HEK293 (cell line): ENCODE results near the gene TOM1L2.

ENCODE experiments used
- CTCF ChIA-PET: fragments of 350-600 bp; formaldehyde crosslinking; extraction: SDS; loops from one replicate; lab custom pipeline; 2021; ENCODE audit warnings: antibody characterized with exemption; lab: Yijun Ruan, JAX
- POLR2A ChIA-PET: fragments of 300-600 bp; formaldehyde crosslinking; extraction: SDS; loops from one replicate; lab custom pipeline; 2020; ENCODE audit warnings: antibody characterized with exemption, inconsistent platforms; lab: Yijun Ruan, JAX
- H3K27ac ChIP-seq: fragments of 200-500 bp; sonication (Bioruptor generic); 2 replicates; pipeline ENCODE4 v1.5.1; 2014; ENCODE audit warnings: low read depth, low read length, control low read depth, inconsistent platforms; ENCODE audit errors: extremely low read depth
- H3K36me3 ChIP-seq, 2 experiments: fragments of 200-500 bp in 1 of 2; sonication (Bioruptor generic) in 1 of 2; 1 replicate in 1 of 2; 2 replicates in 1 of 2; pipeline ENCODE4 v1.5.1; 2014 to 2017; ENCODE audit warnings: inconsistent platforms in 2 of 2, low read length in 2 of 2; ENCODE audit not compliant: control insufficient read depth in 2 of 2, insufficient read depth in 1 of 2
- H3K4me1 ChIP-seq: fragments of 200-500 bp; sonication (Bioruptor generic); 2 replicates; pipeline ENCODE4 v1.5.1; 2014; ENCODE audit warnings: mild to moderate bottlenecking, low read length, inconsistent platforms; ENCODE audit not compliant: control insufficient read depth, insufficient read depth
- H3K4me3 ChIP-seq: 2 replicates; pipeline ENCODE4 v1.5.1; 2011; ENCODE audit warnings: low read depth, mild to moderate bottlenecking, control low read depth, low read length, moderate library complexity
- H3K9me3 ChIP-seq: fragments of 200-500 bp; sonication (Bioruptor generic); 2 replicates; pipeline ENCODE4 v1.5.1; 2014; ENCODE audit warnings: low read depth, low read length, inconsistent platforms; ENCODE audit not compliant: control insufficient read depth, insufficient read depth
- GLIS1 ChIP-seq: fragments of 450-650 bp; formaldehyde crosslinking; IDR thresholded peaks from 2 replicates; pipeline ENCODE4 v1.5.1; 2016; ENCODE audit warnings: missing biosample characterization, missing genetic modification characterization
- YY1 ChIP-seq: fragments of 450-650 bp; formaldehyde crosslinking; IDR thresholded peaks from 2 replicates; pipeline ENCODE4 v1.5.1; 2018; ENCODE audit warnings: missing biosample characterization, missing genetic modification characterization
- YY2 ChIP-seq: fragments of 450-650 bp; formaldehyde crosslinking; IDR thresholded peaks from 2 replicates; pipeline ENCODE4 v1.5.1; 2016; ENCODE audit warnings: missing biosample characterization, missing genetic modification characterization
- ZBTB1 ChIP-seq: fragments of 450-650 bp; formaldehyde crosslinking; IDR thresholded peaks from 2 replicates; pipeline ENCODE4 v1.5.1; 2016; ENCODE audit warnings: missing biosample characterization, missing genetic modification characterization
- ZFP3 ChIP-seq: fragments of 450-650 bp; formaldehyde crosslinking; IDR thresholded peaks from 2 replicates; pipeline ENCODE4 v1.5.1; 2016; ENCODE audit warnings: low read depth, missing biosample characterization, missing genetic modification characterization
- ZFP69B ChIP-seq: fragments of 450-650 bp; formaldehyde crosslinking; IDR thresholded peaks from 2 replicates; pipeline ENCODE4 v1.5.1; 2016; ENCODE audit warnings: missing biosample characterization, missing genetic modification characterization
- ZIC2 ChIP-seq: fragments of 450-650 bp; formaldehyde crosslinking; IDR thresholded peaks from 2 replicates; pipeline ENCODE4 v1.5.1; 2016; ENCODE audit warnings: missing biosample characterization, missing genetic modification characterization
- ZNF169 ChIP-seq: fragments of 450-650 bp; formaldehyde crosslinking; IDR thresholded peaks from 2 replicates; pipeline ENCODE4 v1.5.1; 2016; ENCODE audit warnings: missing biosample characterization, missing genetic modification characterization
- ZNF398 ChIP-seq: fragments of 450-650 bp; formaldehyde crosslinking; IDR thresholded peaks from 2 replicates; pipeline ENCODE4 v1.5.1; 2017; ENCODE audit warnings: missing biosample characterization, missing genetic modification characterization
- ZNF548 ChIP-seq: fragments of 450-650 bp; formaldehyde crosslinking; IDR thresholded peaks from 2 replicates; pipeline ENCODE4 v1.5.1; 2016; ENCODE audit warnings: missing biosample characterization, missing genetic modification characterization
- ZNF571 ChIP-seq: fragments of 450-650 bp; formaldehyde crosslinking; IDR thresholded peaks from 2 replicates; pipeline ENCODE4 v1.5.0; 2017; ENCODE audit warnings: missing biosample characterization, missing genetic modification characterization
- ZNF621 ChIP-seq: fragments of 450-650 bp; formaldehyde crosslinking; IDR thresholded peaks from 2 replicates; pipeline ENCODE4 v1.5.1; 2017; ENCODE audit warnings: missing biosample characterization, missing genetic modification characterization
- ZNF639 ChIP-seq: fragments of 450-650 bp; formaldehyde crosslinking; IDR thresholded peaks from 2 replicates; pipeline ENCODE4 v1.5.1; 2016; ENCODE audit warnings: missing biosample characterization, missing genetic modification characterization
- ZNF747 ChIP-seq: fragments of 450-650 bp; formaldehyde crosslinking; IDR thresholded peaks from 2 replicates; pipeline ENCODE4 v1.5.1; 2016; ENCODE audit warnings: missing biosample characterization, missing genetic modification characterization
- ZXDB ChIP-seq: fragments of 450-650 bp; formaldehyde crosslinking; IDR thresholded peaks from 2 replicates; pipeline ENCODE4 v1.5.1; 2016; ENCODE audit warnings: missing biosample characterization, missing genetic modification characterization
- TF ChIP-seq, protein P1 (sequence below): fragments of 450-650 bp; formaldehyde crosslinking; IDR thresholded peaks from 2 replicates; pipeline ENCODE4 v1.5.1; 2016; ENCODE audit warnings: missing biosample characterization, missing genetic modification characterization
- TF ChIP-seq, protein P2 (sequence below): fragments of 450-650 bp; formaldehyde crosslinking; IDR thresholded peaks from 2 replicates; pipeline ENCODE4 v1.5.1; 2017; ENCODE audit warnings: missing biosample characterization, missing genetic modification characterization

The TOM1L2 gene

DNA sequence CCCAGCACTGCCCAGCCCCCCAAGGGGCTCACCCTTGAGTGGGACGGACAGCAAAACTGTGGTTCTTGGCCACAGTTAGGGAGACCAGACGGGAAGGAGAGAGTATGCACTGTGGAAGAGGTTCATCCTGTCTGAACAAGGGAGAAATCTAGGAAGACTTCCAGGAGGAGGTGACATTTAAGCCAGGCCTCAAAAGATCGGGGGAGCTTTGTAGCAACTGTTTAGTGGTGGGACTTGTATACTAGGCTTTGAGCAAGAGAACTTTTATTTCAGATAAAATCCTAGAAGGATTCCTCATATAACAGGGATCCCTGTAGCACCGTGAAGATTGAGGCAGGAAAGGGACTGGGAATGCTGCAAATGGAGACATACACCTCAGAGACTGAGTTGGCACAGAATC, 166.2 kb downstream of the TOM1L2 start (continued):
- no peak for TF ChIP-seq ZFP69B
- TF ChIP-seq, protein P1, sequence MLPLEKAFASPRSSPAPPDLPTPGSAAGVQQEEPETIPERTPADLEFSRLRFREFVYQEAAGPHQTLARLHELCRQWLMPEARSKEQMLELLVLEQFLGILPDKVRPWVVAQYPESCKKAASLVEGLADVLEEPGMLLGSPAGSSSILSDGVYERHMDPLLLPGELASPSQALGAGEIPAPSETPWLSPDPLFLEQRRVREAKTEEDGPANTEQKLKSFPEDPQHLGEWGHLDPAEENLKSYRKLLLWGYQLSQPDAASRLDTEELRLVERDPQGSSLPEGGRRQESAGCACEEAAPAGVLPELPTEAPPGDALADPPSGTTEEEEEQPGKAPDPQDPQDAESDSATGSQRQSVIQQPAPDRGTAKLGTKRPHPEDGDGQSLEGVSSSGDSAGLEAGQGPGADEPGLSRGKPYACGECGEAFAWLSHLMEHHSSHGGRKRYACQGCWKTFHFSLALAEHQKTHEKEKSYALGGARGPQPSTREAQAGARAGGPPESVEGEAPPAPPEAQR (tag by site-specific recombination) = no peak
- TF ChIP-seq GLIS1 (tag by site-specific recombination) = no peak
- no peak for TF ChIP-seq ZNF548 (tag by site-specific recombination)
- no peak for TF ChIP-seq ZBTB1 (tag by site-specific recombination)

GRCh38 chr17:17805575-17805974, 166.6 kb downstream of the TOM1L2 start:
- POLR2A ChIA-PET = no interaction called here
- TF ChIP-seq ZNF571 (tag by site-specific recombination) (no peak), ZIC2 (0 out of 2 replicates have a peak, but pooled peaks have one; percentile 43)

DNA sequence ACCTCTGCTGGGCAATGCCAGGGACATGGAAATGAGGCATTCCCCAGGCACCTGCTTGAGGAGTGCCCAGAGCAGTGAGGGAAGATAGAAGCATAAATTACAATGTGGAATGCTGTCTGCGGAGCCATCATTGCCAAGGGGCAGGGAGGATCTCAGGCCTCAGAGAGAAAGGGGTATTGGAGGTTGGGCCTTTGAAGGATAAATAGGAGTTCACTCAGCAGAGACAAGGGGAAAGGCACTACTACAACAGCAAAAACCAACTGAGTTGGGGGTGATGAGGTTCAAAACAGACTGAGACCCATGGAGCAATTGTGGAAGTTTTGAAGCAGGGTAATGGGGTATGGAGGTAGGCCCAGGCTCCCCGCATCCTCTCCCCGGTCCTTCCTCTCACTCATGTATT, 168.2 kb downstream of the TOM1L2 start:
- no peak overlapping the region for H3K27ac ChIP-seq

More at GRCh38 chr17:17805575-17805974, 166.6 kb downstream of the TOM1L2 start:
- CTCF ChIA-PET = interaction anchor here (0.8 to 2.2 kb wide), 3 partner anchors 20 to 113 kb away, joined by 4 to 8 read pairs (median 4); no protein-coding TSS in a partner anchor
- Histone ChIP-seq H3K9me3 (no peaks in the 10 kb centered on the region), H3K36me3 (peaks cover 0 to 68% of the 10 kb centered on the region in 2 experiments; a peak in 2 of 3 replicates), H3K4me3 (no peak overlapping the region), H3K4me1 (no peaks in the 10 kb centered on the region), H3K27ac (no peak overlapping the region)

GRCh38 chr17:17801800-17802481, 170.3 kb downstream of the TOM1L2 start:
- Histone ChIP-seq H3K4me1 (no peaks in the 10 kb centered on the region), H3K36me3 (peaks cover 3 to 71% of the 10 kb centered on the region in 2 experiments; a peak in 2 of 3 replicates), H3K4me3 (no peak overlapping the region), H3K9me3 (no peaks in the 10 kb centered on the region), H3K27ac (no peak overlapping the region)
- ChIA-PET CTCF (interaction anchor here (0.6 to 2.0 kb wide), 6 partner anchors 10 to 117 kb away, joined by 3 to 12 read pairs (median 4); no protein-coding TSS in a partner anchor), POLR2A (no interaction called here)
- TF ChIP-seq ZNF169 (tag by site-specific recombination) (no peak), ZNF571 (tag by site-specific recombination) (no peak), ZNF747 (tag by site-specific recombination) (no peak), YY2 (tag by site-specific recombination) (no peak), GLIS1 (tag by site-specific recombination) (no peak), ZNF398 (tag by site-specific recombination) (no peak), YY1 (tag by site-specific recombination) (no peak), ZNF621 (tag by site-specific recombination) (no peak), ZXDB (tag by site-specific recombination) (no peak)
- TF ChIP-seq, protein P2, sequence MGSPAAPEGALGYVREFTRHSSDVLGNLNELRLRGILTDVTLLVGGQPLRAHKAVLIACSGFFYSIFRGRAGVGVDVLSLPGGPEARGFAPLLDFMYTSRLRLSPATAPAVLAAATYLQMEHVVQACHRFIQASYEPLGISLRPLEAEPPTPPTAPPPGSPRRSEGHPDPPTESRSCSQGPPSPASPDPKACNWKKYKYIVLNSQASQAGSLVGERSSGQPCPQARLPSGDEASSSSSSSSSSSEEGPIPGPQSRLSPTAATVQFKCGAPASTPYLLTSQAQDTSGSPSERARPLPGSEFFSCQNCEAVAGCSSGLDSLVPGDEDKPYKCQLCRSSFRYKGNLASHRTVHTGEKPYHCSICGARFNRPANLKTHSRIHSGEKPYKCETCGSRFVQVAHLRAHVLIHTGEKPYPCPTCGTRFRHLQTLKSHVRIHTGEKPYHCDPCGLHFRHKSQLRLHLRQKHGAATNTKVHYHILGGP (tag by site-specific recombination) = no peak

More for the DNA sequence above, 168.2 kb downstream of the TOM1L2 start:
- Histone ChIP-seq H3K9me3 (no peaks in the 10 kb centered on the region), H3K4me3 (no peak overlapping the region), H3K36me3 (peaks cover 0 to 67% of the 10 kb centered on the region in 2 experiments; a peak in 2 of 3 replicates), H3K4me1 (no peaks in the 10 kb centered on the region)
- CTCF ChIA-PET = no interaction called here
- POLR2A ChIA-PET = interaction anchor here (0.6 kb wide), 1 partner anchor 22 kb away, joined by 3 read pairs; no protein-coding TSS in a partner anchor
- TF ChIP-seq ZFP3 (tag by site-specific recombination) (peak; percentile 93), ZNF639 (tag by site-specific recombination) (no peak)
